ENCODE data around the gene COL4A5. TPM values are rescaled to one million over a fixed set of nuclear protein-coding genes. Genes with fewer than 3 reads are reported as not detected.

The COL4A5 gene
- total and polyA plus RNA-seq, 12 donors, result 5.1 to 13.5 (median 10.8) TPM

- H3K9me3 ChIP-seq, result no peaks in the 10 kb centered on the region
- H3K27ac ChIP-seq, result no peak overlapping the region
- no peaks in the 10 kb centered on the region for H3K4me1 ChIP-seq
- intact Hi-C loops (cut with DNase I), result loop anchor here in 2 of 10 donors (5.0 kb wide), 1 partner anchor 767 kb away; no protein-coding TSS in a partner anchor
- H3K4me3 ChIP-seq, result no peak overlapping the region
- H3K27me3 ChIP-seq, result peaks cover 0 to 11% (median 0%) of the 10 kb centered on the region in 7 donors
- DNase-seq, result no peak
- no peak for TF ChIP-seq CTCF (IDR thresholded peaks at IDR 0.05)
- WGBS, 2 donors, result 91 to 98% methylated on average over 2 of the region's 2 CpGs
- no peaks in the 10 kb centered on the region for H3K36me3 ChIP-seq
- ATAC-seq, result no peak
Observed at GRCh38 chrX:108704839-108705238, 265.2 kb downstream of the COL4A5 start.

GRCh38 chrX:108712886-108713285 is 273.2 kb downstream of the COL4A5 start:
- H3K9me3 ChIP-seq, result peaks cover 0 to 32% (median 0%) of the 10 kb centered on the region in 11 donors
- no peaks in the 10 kb centered on the region for H3K36me3 ChIP-seq
- intact Hi-C loops (cut with DNase I), result no loop called here
- peaks cover 0 to 11% (median 0%) of the 10 kb centered on the region in 7 donors for H3K27me3 ChIP-seq
- 70 to 81% methylated on average over 1 of the region's 1 CpG for WGBS, 2 donors
- ATAC-seq (no peak), DNase-seq (no peak)
- H3K4me1 ChIP-seq, result no peaks in the 10 kb centered on the region
- no peak overlapping the region for H3K27ac ChIP-seq
- TF ChIP-seq CTCF (IDR thresholded peaks at IDR 0.05), result no peak
- no peak overlapping the region for H3K4me3 ChIP-seq

- WGBS, 2 donors, result 55 to 65% methylated on average over 2 of the region's 2 CpGs
- H3K36me3 ChIP-seq, result no peaks in the 10 kb centered on the region
- H3K27me3 ChIP-seq, result peaks cover 0 to 63% (median 0%) of the 10 kb centered on the region in 7 donors
- DNase-seq, result no peak
- no peak for ATAC-seq
- no peaks in the 10 kb centered on the region for H3K9me3 ChIP-seq
- no peak for TF ChIP-seq CTCF (IDR thresholded peaks at IDR 0.05)
- no peaks in the 10 kb centered on the region for H3K4me1 ChIP-seq
- no peak overlapping the region for H3K27ac ChIP-seq
- H3K4me3 ChIP-seq, result no peak overlapping the region
- intact Hi-C loops (cut with DNase I), result no loop called here
Observed at GRCh38 chrX:108722561-108722960, 282.9 kb downstream of the COL4A5 start.

GRCh38 chrX:108726748-108727147 is 287.1 kb downstream of the COL4A5 start:
- Histone ChIP-seq H3K36me3 (no peaks in the 10 kb centered on the region), H3K4me1 (no peaks in the 10 kb centered on the region), H3K27ac (no peak overlapping the region), H3K27me3 (peaks cover 0 to 84% (median 11%) of the 10 kb centered on the region in 7 donors), H3K9me3 (no peaks in the 10 kb centered on the region), H3K4me3 (no peak overlapping the region)
- DNase-seq, result no peak
- intact Hi-C loops (cut with DNase I), result no loop called here
- no peak for ATAC-seq
- 84 to 90% methylated on average over 3 of the region's 3 CpGs for WGBS, 2 donors
- TF ChIP-seq CTCF (IDR thresholded peaks at IDR 0.05), result no peak

Data from heart right ventricle (tissue), 16 donors.